Measurements from ENCODE around the gene ROBO1.

Gene ROBO1

DNA sequence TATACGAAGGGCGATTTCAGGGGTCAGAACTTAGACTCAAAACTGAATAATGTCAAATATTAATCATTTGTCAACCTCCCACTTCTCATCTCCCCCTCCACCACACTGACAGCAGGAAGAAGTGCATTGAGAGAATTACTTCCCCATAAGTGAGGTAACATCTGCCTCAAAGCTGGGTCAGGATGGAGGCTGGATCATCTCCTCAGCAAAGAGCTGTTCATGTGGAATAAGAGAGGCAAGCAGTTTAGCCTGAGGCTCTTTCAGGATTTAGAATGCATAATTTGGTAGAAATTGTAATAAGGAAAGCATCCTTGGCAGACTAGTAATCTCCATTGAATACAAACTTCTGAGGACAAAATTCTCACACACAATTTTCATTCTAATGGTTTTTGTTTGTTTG is 512.1 kb downstream of the ROBO1 start:
- no peak for TF ChIP-seq CTCF (conservative IDR thresholded peaks at IDR 0.05; ENCODE audit: low read depth, low read length)
- H3K4me3 ChIP-seq (ENCODE audit: low read depth, low read length) = no peak overlapping the region
- no peak for DNase-seq (ENCODE audit: low read depth)

DNA sequence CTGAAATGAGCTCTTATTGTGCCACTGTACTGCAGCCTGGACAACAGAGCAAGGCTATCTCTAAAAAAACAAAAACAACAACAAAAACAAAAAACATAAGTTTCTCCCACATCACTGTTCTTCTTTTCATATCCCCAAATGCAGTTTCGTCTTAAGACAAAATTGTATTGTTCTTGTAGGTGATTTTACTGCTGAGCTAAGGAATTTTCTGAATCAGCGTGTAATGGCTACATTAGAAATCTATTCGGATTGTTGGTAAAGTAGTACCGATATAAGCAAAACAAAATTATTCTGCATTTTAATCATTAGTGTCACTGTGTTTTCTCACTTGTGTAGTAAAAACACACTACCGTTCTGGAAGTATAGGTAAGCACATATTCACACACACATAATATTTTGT is 512.5 kb downstream of the ROBO1 start:
- DNase-seq (ENCODE audit: low read depth) = no peak
- no peak overlapping the region for H3K4me3 ChIP-seq (ENCODE audit: low read depth, low read length)
- TF ChIP-seq CTCF (conservative IDR thresholded peaks at IDR 0.05; ENCODE audit: low read depth, low read length) = no peak

DNA sequence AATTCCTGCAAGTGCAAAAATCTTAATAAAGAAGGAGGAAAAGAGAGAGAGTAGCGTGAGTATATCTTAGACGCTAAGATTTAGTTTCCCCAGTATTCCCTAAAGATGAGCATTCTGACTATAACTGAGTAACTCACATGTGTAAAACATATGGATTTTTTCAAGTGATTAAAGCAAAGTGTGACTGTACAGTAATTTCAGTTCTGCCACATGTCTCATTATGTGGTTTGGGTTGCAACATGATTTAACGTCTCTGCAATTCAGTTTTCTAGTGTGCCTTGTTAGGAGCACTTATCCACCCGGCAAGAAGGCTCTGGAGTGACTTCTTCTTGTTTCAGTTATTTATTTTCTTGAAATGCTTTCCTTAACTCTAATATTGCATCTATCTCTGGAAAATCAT is 514.1 kb downstream of the ROBO1 start:
- no peak for DNase-seq (ENCODE audit: low read depth)
- TF ChIP-seq CTCF (conservative IDR thresholded peaks at IDR 0.05; ENCODE audit: low read depth, low read length) = no peak
- no peak overlapping the region for H3K4me3 ChIP-seq (ENCODE audit: low read depth, low read length)

GRCh38 chr3:79253271-79253670 is 514.5 kb downstream of the ROBO1 start:
- no peak overlapping the region for H3K4me3 ChIP-seq (ENCODE audit: low read depth, low read length)
- no peak for DNase-seq (ENCODE audit: low read depth)
- no peak for TF ChIP-seq CTCF (conservative IDR thresholded peaks at IDR 0.05; ENCODE audit: low read depth, low read length)

- no peak overlapping the region for H3K4me3 ChIP-seq (ENCODE audit: low read depth, low read length)
- DNase-seq (ENCODE audit: low read depth) = no peak
- no peak for TF ChIP-seq CTCF (conservative IDR thresholded peaks at IDR 0.05; ENCODE audit: low read depth, low read length)
These were observed 517.1 kb downstream of the ROBO1 start for GRCh38 chr3:79250746-79251145.

- peak; percentile 26 for DNase-seq (ENCODE audit: low read depth)
- no peak overlapping the region for H3K4me3 ChIP-seq (ENCODE audit: low read depth, low read length)
- TF ChIP-seq CTCF (conservative IDR thresholded peaks at IDR 0.05; ENCODE audit: low read depth, low read length) = no peak
These were observed 518.1 kb downstream of the ROBO1 start for GRCh38 chr3:79249701-79250100.

DNA sequence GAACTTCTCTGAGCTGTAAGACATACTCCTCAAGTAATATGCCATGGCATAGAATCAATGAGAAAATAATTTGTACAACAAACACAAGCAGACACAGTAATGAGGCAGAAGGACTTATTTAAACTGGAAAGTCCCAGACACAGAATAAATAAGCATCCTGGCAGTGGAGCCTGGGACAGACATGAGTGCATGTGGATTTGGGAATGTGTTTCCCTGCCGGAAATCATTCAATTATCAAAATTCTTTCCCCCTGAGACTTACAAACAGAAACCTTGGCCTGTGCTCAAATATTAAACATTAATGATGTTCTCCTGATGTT is 520.1 kb downstream of the ROBO1 start:
- no peak overlapping the region for H3K4me3 ChIP-seq (ENCODE audit: low read depth, low read length)
- DNase-seq (ENCODE audit: low read depth) = peak; percentile 75
- TF ChIP-seq CTCF (conservative IDR thresholded peaks at IDR 0.05; ENCODE audit: low read depth, low read length) = no peak
